ENCODE measurements around the gene PALLD. TPM values are rescaled to one million over a fixed set of nuclear protein-coding genes. Genes with fewer than 3 reads are reported as not detected.

Gene PALLD
- total and polyA plus RNA-seq, 2 experiments from 2014 or later = 157 to 178 TPM

- Histone ChIP-seq H3K9me3 (ENCODE audit: low read depth) (no peaks in the 10 kb centered on the region), H3K27me3 (no peaks in the 10 kb centered on the region), H3K4me1 (ENCODE audit: low read depth) (peaks cover 13% of the 10 kb centered on the region), H3K27ac (no peak overlapping the region), H3K36me3 (peaks cover 9% of the 10 kb centered on the region), H3K4me3 (no peak overlapping the region)
- TF ChIP-seq CTCF (IDR thresholded peaks at IDR 0.05; ENCODE audit: low read depth, low read length) = no peak
- DNase-seq (ENCODE audit: low read depth in 1 of 2, low spot score in 1 of 2) = no peak
Measured at GRCh38 chr4:168765322-168765721, 268.5 kb downstream of the PALLD start.

- TF ChIP-seq CTCF (IDR thresholded peaks at IDR 0.05; ENCODE audit: low read depth, low read length) = no peak
- peak in 1 of 2 donors; percentile 33 for DNase-seq (ENCODE audit: low read depth in 1 of 2, low spot score in 1 of 2)
- peaks cover 9% of the 10 kb centered on the region for H3K36me3 ChIP-seq
- no peak overlapping the region for H3K4me3 ChIP-seq
- H3K27me3 ChIP-seq = no peaks in the 10 kb centered on the region
- H3K9me3 ChIP-seq (ENCODE audit: low read depth) = no peaks in the 10 kb centered on the region
- H3K27ac ChIP-seq = no peak overlapping the region
- H3K4me1 ChIP-seq (ENCODE audit: low read depth) = peaks cover 14% of the 10 kb centered on the region
Measured at GRCh38 chr4:168765726-168766125, 268.9 kb downstream of the PALLD start.

GRCh38 chr4:168766604-168767316 is 269.9 kb downstream of the PALLD start:
- H3K4me3 ChIP-seq = no peak overlapping the region
- peaks cover 9% of the 10 kb centered on the region for H3K36me3 ChIP-seq
- H3K27ac ChIP-seq = no peak overlapping the region
- TF ChIP-seq CTCF (IDR thresholded peaks at IDR 0.05; ENCODE audit: low read depth, low read length) = no peak
- no peaks in the 10 kb centered on the region for H3K9me3 ChIP-seq (ENCODE audit: low read depth)
- no peaks in the 10 kb centered on the region for H3K27me3 ChIP-seq
- DNase-seq (ENCODE audit: low read depth in 1 of 2, low spot score in 1 of 2) = peak in 1 of 2 donors; percentile 50
- peaks cover 14% of the 10 kb centered on the region for H3K4me1 ChIP-seq (ENCODE audit: low read depth)

GRCh38 chr4:168769416-168769815 is 272.6 kb downstream of the PALLD start:
- Histone ChIP-seq H3K4me3 (no peak overlapping the region), H3K4me1 (ENCODE audit: low read depth) (peaks cover 22% of the 10 kb centered on the region), H3K36me3 (peaks cover 5% of the 10 kb centered on the region), H3K9me3 (ENCODE audit: low read depth) (no peaks in the 10 kb centered on the region), H3K27me3 (no peaks in the 10 kb centered on the region), H3K27ac (peak overlapping the region; percentile 63)
- no peak for TF ChIP-seq CTCF (IDR thresholded peaks at IDR 0.05; ENCODE audit: low read depth, low read length)
- DNase-seq (ENCODE audit: low read depth in 1 of 2, low spot score in 1 of 2) = peak in 1 of 2 donors; percentile 67

- H3K4me3 ChIP-seq = no peak overlapping the region
- H3K9me3 ChIP-seq (ENCODE audit: low read depth) = no peaks in the 10 kb centered on the region
- H3K36me3 ChIP-seq = peaks cover 5% of the 10 kb centered on the region
- H3K4me1 ChIP-seq (ENCODE audit: low read depth) = peaks cover 22% of the 10 kb centered on the region
- no peaks in the 10 kb centered on the region for H3K27me3 ChIP-seq
- peak overlapping the region; percentile 63 for H3K27ac ChIP-seq
- no peak for TF ChIP-seq CTCF (IDR thresholded peaks at IDR 0.05; ENCODE audit: low read depth, low read length)
- DNase-seq (ENCODE audit: low read depth in 1 of 2, low spot score in 1 of 2) = no peak
Measured at GRCh38 chr4:168769837-168770236, 273.0 kb downstream of the PALLD start.

Measured in cardiac muscle cell (in vitro differentiated cells and primary cell).